GM15510 (cell line): Measurements from ENCODE around the gene CD46.

Source experiments
- POLR2A ChIP-seq: IDR thresholded peaks from 3 replicates; pipeline ENCODE4 v1.6.1; 2011; ENCODE audit warnings: borderline replicate concordance; ENCODE audit not compliant: insufficient read length; ENCODE audit errors: extremely low read depth

CD46 gene

DNA sequence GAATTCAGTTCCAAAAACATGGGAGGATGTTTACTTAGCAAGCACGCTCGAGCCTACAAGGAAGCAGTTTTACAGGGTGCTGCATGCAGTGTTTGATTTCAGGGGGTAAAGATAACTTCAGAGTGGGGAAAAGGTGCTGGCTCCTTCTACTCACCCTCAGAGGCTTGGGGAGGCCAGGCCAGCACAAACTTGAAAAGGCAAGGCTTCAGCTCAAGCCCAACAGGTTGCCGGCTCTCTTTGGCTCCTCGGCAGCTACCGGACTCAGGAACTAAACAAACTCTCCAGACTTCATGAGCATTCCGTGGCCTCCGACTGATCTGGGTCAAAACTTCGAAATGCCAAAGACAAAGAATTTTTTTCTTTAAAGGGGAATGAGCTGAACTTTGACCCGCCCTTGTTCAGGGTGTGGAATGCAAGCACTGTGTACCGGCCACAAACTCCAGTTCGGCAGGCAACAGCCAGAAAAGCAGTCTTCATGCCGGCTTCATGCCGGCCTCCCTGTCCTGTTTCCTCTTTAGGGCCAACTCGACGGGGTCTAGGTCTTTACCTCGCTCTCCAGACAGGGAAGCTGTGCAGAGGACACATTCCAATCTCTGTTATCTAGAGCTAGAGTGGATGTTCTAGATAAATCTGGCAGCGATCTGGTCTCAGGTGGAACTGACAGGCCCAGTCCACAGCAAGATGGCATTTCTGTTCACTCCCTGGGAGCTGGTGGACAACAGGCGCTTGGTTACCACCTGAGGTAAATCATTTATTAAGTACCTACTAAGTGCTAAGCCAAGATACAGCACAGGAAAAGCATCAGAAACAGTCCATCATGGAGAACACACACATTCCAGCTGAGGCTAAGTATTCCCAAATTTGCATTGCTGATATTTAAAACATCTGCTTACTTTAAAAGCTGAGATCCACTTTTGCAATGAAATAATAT lies 75.0 kb downstream of the CD46 start:
- TF ChIP-seq POLR2A: no peak

DNA sequence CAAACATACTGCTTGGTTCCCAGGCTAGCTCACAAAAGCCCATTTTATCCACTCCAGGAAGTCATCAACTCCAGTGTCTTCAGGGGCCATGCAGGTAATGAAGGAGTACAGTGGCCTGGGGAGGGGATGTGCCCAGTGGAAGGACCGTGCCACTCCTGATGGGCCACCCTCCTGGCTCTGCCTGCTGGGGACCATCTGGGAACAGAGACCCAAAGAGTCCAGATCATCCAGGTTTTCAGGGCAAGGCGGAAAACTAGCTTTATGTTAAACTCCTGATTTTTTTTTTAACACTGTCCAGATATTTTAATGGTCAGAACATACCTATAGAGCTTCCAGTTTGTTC lies 75.6 kb downstream of the CD46 start:
- TF ChIP-seq POLR2A: no peak

DNA sequence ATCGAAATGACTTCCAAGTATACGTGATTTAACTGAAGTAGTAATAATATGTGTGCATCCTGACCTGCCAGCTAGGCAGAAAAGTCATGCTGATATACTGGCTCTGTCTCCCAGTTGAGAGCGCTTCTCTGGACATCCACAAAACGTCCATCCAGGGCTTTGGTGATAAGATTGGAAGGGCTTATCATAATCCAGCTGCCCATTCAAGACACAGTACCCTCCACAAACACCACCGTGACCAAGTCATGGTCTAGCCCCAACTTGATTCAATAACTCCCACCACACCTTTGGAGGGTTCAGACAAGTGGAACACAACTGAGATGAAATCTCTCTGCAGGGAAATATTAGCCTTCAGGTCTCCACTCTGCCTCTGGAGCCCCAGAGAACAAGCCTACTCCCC lies 76.2 kb downstream of the CD46 start:
- TF ChIP-seq POLR2A: no peak

DNA sequence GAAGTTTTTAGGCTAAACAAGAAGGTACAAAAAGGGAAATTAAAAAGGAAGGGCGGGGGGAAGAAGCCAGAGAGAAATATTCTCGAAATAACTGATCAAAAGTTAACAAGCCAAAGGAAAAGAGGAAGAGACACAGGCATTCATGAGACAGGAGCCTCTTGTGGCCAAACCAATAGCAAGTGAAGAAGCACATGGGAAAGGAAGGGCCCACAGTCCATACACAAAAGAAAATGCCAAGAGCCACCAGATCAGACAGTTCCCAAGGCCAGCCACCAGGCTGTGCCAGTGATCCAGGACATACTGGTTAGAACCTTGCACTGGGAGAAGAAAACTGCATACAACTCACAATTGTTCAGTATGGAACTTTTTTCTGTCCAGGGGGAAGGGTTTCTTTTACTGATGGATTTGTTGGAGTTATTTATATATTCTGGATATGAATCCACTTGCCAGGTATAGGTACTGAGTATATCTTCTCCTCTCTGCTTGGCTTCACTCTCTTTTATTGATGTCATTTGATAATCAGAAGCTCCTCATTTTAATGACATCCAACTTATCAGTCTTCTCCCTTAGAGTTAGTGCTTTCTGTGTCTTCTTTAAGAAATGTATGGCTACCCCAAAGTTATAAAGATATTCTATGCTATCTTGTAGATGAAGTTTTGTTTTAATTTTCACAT lies 76.8 kb downstream of the CD46 start:
- TF ChIP-seq POLR2A: no peak

DNA sequence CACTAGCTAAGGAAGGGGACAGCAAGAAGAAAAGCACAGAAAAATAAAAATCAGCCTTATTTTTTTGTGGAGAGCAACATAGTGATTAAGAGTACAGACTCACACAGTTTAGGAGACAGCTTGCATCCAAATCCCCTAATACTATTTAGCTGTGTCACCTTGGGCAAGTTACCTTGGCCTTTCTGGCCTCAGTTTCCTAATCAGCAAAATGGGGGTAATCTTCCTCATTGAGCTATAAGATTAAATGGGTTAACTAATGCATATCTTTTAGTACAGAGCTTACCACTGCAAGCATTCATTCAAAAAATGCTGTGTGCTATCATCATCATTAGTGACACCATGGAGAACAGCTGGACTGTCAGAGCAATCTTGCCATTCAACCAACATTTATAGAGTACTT lies 77.7 kb downstream of the CD46 start:
- no peak for TF ChIP-seq POLR2A

DNA sequence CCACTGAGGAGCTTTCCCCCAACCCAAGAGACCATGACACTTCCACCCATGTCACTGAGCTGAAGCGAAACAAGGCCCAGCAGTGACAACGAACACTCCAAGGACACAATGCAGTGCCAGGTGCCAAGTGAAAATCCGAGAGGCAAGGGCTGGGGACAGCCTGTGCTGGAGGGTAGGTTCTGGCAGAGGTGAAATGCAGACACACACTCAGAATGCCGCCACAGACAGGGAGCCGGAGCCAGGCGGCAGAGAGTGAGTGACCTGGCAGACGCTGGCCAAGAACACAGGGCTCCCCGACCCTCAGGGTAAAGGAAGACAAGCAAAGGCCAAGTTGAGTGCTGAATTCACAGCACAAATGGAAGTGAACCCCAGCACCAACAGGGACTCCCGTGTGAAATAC lies 78.9 kb downstream of the CD46 start:
- TF ChIP-seq POLR2A: no peak

DNA sequence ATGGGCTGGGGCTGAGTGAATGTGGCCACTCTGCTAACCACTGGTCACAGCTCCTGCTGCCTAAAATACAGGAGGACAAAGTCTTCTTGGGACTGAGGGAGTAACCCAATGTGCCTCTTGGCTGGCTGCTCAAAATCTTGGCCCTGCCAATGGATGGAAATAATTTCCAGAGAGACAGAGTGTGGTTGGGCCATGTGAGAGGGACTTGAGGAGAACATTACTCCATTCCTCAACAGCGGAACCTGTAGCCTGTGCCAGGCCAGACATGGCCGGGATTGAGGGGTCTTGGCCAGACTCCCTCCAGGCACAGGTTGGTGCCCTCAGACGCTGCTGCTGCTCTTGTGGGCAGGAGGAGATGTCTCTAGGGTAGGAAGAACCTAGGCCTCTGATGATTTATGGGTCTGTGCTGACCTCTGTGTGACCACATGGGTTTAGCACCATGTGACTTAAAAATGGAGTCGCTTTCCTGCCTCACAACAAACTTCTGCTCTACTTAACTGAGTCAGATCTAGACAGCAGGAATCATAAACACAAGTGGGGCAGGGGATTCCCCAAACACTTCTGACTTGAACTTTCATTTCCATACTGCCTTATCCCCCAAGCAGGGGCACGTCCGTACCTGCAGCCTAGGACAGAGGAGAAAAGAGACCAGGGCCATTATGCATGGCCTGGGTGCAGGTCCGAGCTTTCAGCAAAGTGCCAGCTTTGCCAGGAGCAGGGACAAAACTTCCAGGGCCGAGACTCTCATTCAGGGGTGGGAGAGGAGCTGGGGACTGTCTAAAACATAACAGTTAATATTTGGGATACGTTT lies 79.9 kb downstream of the CD46 start:
- no peak for TF ChIP-seq POLR2A

DNA sequence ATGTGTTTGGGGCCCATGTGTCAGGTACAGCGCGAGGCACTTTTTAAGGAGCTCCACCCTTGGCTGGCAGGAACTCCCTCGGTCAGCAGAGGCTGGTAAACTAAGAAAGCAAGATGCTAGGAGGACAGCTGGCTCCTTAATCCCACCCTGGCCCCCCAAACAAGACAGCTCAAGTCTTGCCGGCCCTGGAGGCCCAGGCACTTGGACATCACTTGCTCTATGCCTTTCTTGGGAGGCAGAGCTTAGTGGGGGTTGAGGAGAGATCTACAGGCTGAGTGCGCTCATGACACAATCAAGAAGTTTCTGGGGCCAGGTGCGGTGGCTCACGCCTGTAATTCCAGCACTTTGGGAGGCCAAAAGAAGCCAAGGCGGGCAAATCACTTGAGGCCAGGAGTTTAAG lies 80.9 kb downstream of the CD46 start:
- TF ChIP-seq POLR2A: no peak

DNA sequence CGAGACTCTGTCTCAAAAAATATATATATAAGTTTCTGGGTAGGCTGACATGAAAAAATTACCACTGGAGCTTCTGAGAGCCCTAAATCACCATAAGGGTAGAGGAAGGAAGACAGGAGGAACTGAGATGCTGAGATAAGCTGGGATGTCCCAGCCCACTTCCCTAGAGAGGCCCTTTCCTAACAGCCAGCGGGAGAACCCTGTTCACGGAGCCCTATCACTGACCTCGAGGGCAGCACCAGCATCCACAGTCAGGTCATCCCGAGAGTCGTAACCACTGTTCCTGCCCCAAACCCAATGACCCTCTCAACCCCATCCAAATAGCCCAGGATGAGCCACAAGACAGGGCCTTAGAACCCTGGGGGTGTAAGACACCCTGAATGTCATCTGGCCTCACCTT lies 81.5 kb downstream of the CD46 start:
- TF ChIP-seq POLR2A: no peak

DNA sequence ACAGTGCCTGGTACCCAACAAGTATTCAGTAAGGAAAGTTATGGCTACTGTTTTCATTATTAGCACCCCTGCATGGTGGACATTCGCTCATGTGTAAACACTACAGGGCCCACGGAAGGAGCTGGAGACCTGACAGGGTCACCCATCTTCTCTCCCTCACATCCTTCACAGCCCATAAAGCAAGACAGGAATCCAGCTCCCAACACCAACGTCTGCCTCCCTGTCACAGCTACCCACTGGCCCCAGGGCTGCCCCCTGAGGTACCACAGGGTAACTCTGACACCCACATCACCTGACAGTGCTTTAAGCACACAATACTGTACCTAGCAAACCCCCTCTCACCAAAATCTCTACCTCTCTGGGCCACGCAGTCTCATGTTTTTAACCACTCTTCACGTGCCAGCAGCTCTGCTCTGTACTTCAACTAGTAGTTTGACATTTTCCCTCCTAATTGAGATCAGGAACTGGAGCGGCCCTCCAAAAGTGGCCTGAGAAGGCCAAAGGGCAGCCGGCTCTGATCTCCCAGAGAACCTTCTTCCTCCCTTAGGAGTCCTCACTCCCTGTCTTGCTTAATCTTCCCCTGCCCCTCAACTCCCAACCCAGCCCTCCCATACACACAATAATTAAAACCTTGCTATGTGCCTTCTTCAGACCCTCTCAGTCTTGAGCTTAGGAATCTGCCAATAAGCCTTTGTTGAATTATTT lies 82.3 kb downstream of the CD46 start:
- TF ChIP-seq POLR2A: no peak

DNA sequence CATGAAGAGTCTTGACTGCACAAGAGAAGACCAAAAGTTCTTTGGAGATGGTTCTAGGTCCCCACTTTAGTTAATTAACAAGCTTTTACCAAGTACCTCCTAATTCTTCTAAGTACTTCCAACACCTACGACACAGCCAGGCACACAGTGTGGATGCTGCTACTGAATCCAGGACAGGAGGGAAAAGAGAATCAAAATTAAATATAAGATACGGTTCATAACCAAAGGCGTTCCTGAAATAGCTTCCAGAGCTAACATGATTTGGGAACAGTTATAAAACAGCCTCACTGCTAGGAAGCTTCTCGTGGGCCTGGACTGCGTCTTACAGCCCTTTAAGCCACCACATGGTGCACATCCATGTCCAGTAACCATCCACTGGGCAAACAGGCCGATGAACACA lies 84.1 kb downstream of the CD46 start:
- TF ChIP-seq POLR2A: no peak

DNA sequence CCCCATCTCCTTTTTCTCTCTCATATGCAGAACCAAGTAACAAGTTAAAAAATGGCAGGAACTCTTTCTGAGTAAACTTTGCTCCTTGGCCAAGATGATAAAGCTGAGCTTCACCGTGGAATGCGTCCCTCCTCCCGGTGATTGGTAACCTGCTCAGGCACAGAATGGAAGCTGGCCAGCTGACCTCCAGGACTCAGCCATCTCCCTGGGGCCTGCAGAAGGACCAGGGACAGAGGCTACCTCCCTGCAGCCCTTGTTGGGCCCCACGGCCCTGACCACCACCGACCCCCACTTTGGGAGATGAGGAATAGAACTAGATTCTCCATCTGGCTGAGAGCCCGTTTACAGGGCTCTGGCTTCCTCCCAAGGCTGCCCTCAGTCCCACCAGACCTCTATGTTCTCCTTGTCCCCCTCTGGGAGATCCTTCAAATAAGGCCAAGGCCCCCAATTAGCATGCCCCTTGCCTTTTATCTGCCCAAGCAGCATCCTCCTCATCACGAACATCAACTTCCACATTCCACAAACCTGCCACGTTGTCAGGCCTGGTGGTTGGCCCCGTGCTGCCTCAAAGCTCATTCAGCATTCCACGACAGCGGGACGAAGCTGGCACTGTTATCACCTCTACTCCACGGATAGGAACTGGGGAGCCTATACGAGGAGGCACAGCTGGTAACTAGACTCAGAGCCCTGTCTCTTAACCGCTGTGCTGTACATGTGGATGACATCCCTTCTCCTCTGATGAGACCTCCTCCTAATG lies 84.9 kb downstream of the CD46 start:
- TF ChIP-seq POLR2A: no peak

DNA sequence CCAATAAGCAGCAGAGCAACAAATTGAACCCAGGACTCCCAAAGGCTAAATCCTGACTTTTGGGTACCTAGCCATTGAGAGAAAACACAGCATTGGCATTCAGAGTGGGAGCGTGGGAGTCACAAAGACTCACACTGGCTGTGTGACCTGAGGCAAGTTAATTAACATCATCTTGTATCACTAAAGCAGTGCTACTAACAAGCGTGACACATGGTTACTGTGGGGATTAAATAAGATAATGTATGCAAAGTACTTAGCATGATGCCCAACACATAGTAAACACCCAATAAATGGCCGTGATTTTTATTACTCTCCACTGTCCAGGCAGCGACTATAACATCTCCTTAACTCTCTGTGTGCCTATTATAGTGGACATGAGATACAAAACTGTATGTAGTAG lies 85.8 kb downstream of the CD46 start:
- TF ChIP-seq POLR2A: no peak
